Measurements from ENCODE around the gene ATP6V1G2.

ATP6V1G2 gene

DNA sequence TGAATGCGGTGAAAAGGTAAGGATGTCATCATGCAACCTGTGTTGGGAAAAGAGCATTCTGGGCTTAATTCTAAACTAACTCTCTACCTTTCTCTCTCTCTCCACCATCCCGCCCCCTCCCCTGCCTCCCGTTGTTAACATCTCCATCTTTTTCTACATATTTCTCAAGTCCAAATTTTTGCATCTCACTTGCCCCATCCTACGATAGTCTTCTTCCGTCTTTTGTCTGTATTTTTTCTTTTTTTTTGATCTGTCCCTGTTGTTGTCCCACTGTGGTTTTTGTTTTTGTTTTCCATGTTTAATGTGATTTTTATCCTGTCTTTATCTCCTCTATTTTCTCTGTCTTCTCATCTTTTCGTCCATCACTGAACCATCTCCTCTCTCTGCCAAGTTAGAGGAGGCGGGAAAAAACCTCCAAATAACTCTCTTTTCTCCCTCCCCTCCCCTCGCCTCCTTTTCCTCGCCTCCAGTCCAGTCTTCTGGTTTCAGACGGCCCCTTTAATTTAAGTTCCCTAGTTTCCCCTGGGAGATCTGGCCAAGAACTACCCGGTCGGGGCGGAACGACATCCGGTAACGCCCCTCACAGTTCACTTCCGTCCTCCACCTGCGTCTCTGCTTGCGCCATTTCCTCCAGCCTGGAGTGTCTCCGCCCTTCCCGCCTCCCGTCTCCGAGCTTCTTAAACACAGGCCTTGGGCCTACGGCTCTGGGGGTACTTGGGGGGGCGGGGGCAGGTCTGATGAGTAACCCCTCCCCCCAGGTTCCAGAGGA lies 734 bp upstream of the ATP6V1G2 start, which contains the start of gene NFKBIL1:
Gene NFKBIL1 (plus strand): TSS at position 651 of the 769 bp plus-strand sequence. CDS start 87 bp downstream, at position 738.
- peak; percentile 94 to 96 for DNase-seq

DNA sequence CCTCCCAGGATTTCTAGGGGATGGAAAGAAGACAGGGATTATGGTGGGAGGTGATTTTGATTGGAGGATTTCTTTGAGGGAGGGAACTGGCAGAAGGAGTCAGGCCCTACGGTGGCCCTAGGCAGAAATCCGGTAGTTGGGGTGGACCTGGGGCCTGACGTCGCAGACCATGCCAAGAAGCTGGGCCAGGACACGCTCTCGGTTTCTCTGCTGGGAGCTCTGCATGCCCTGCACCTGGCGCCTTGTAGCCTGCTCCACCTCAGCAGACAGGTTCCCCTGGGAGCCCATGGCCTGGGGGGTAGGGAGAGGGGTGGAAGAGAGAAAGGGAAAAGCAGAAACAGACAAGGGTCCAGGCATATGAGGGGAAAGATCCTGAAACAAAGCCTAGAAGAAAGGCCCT lies 1.1 kb downstream of the ATP6V1G2 start:
- no peak for DNase-seq

DNA sequence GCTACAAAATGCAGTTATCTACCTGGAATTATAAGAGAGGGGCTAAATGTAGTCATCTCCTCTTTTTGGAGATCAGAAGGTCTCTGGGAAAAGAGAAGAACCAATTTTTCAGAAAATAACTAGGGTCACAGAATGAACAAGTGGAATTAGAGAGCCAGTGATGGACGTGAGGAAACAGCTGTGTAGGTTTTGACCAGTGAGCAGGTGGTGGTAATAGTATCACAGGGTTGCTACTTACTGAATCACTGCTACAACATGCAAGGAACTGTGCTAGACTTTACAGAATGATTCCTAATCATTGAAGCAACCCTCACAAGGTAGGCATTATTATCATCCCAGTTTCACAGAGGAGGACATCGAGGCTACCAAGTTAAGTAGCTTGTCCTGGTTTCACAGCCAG lies 1.7 kb downstream of the ATP6V1G2 start:
- DNase-seq, result no peak

DNA sequence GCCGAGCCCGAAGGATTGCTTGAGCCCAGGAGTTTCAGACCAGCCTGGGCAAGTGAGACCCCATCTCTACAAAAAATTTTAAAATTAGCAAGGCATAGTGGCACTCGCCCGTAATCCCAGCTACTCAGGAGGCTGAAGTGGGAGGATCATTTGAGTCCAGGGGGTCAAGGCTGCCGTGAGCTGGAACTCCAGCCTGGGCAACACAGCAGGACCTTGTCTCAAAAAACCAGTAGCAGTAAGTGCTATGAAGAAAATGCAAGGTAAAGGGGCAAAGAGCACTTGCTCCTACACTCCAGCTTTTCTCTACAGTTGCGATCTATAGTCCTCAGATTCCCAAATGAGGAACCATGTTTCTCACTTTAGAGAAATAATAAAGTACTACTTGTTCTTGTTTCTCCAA lies 2.8 kb downstream of the ATP6V1G2 start:
- no peak for DNase-seq

DNA sequence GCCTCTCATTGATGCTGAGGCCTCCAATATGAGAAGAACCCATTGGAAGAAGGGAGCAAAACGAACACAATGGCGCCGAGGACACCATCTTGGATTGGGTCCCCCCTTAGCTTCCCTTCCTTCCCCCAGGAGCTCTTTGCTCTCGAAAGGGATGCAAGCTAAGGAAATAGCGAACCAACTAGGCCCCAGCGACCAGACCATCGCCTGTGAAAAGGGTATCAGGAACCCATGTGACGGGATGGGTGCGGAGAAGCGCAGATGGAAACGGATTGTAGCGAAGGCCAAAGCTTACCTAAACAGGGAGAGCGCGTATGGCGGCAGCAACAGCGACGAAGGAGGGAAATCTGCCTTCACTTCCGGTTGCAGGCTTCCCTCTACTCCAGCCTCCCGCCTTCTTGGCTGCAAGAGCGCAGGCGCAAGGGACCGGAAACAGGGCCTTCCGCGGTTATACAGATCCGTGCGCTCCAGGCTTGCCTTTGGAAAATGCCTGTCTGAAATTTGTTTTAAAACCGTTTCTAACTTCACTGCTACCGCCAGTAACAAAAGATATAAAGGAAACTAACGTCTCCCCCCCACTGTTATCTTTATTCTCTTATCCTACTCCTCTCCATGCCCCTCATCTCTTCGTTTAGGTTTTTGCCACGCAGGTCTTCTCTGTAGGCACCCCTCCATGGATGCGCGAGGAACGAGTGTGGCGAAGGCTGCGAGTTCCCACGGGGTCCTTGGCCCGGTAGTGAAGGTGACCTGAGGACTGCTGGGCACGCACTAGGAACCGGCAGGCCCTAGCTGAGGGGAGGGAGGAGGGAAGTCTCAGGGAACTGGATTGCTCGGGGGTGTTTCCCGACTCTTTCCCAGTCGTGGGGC lies 4.5 kb downstream of the ATP6V1G2 start, which contains the start of gene DDX39B:
Gene DDX39B (minus strand): TSS at position 346 of the 864 bp plus-strand sequence. CDS start 1,471 bp downstream, outside the sequence.
- peak; percentile 96 to 98 for DNase-seq

DNA sequence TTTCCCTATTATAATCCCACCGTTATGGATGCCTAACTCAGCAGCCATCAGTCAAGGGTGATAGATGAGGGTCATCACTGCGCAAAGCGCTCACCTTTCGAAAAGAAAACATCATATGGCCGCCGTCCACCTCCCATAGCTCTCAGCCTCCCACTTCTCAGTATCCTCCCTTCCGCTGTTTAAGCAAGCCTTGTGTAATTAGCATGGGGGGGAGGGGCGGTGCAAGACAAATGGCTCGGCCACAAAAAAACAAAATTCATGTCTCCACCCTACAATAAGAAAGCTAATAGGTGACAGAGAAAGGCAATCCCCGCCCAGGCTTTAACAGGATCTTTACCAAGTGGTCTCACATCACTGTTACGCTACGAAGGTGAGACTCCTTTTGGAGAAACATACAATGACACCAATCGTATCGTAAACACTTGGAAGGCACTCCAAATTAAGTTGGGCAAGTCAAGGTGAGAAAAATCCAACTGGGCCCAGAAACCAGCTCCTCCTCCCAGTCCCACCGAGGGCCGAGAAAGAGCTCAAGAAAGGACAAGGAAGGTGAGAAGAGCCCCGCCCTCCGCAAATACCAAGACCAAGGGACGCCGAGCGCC lies 5.2 kb downstream of the ATP6V1G2 start:
- peak; percentile 49 to 58 for DNase-seq

DNA sequence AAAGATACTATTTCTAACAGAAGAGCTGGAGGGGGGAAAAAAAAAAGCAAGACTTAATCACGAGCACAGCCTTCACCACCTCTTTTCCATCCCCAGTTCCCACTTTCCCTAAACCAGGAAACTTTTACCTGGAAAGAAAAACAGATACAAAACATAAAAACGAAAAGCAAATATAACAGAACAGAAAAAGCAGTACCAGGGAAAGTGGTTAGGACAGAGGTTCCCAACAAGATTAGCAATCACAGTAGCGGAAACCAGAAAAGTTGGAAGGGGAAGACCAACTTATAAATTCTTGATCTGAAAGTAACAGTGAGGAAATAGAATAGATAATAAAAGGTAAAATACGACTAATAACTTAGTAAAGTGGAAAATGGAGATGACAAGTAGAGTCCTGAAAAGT lies 5.8 kb downstream of the ATP6V1G2 start:
- DNase-seq, result no peak

DNA sequence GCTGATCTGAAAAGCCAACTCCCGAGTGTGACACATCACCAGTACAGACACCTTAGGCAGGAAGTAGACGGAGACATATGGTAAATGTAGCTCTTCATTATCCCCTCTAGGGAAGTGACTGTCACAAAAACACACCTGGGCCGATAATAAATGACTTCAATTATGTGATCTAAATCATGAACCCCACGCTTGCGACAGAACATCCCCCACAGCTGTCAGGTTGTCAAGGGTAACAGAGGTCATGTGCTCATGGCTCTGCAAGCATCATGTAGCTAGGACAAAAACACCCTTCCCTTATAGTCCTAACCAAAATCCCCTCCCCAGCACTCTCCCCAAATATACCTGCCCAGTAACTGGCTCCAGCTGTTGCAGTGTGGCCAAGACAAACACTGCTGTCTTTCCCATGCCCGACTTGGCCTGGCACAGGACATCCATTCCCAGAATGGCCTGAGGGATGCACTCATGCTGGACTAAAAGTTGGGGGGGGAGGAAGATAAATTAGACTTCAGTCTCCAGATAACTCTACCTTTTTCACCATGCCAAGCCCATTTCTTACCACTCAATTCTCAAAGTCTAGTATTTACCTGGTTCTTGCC lies 7.5 kb downstream of the ATP6V1G2 start:
- no peak for DNase-seq

DNA sequence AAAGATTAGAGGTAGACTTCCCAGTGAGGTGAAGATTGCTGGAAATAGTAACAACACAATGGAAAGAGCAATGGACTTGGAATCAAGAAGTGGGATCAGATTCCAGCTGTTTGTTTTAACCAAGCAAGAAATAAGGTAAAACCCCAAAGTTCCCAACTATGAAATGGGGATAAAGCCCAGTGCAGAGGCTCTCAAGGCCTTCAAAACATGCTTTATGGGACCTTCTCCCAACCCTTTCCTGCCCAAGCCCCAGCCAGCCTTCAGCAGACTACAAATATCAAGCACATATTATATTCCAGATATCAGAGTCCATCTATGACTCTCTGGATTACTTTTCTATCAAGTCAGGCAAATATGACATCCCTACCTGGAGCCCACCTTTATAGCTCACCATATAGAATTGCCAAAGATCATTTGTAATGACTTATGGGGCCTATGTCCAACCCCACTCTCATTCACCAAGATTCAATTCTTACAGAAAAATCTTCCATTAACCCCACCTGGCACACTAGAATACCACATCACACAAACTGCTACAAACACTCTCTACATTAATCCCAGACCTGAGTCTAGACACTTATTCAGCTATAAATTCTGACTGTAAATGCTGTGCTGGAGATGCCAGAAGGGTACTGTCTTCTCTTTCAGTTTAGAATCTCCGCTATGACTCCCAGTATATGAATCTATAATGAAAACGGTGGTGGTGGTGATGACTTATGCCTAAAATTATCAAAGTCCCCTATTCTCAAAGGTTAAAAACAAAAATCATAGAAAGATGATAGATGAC lies 10.7 kb downstream of the ATP6V1G2 start:
- DNase-seq, result no peak

DNA sequence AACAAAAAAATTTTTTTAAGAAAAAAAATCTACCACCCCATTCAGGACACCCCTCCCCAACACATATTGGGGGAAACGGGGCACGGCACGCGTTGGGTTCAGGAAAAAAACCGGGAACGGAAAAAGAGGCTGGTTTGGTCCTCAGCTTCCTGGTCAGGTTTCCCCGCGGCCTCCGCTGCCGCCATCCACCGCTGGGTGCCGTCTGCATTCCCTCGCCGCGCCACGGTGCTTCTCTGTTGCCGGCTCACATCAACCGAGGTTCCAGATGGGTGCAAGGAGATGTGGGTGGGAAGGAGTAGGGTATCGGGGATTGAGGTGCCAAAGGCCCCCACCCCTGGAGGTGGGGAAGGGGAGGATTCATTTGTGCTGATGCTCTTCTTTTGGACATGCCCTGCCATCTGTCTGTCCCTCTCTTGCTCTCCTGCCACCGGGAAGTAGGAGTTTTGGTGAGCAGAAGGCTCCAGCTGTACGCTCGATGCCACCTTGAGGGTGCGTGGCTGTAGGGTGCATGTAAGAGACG lies 11.8 kb downstream of the ATP6V1G2 start:
- no peak for DNase-seq

DNA sequence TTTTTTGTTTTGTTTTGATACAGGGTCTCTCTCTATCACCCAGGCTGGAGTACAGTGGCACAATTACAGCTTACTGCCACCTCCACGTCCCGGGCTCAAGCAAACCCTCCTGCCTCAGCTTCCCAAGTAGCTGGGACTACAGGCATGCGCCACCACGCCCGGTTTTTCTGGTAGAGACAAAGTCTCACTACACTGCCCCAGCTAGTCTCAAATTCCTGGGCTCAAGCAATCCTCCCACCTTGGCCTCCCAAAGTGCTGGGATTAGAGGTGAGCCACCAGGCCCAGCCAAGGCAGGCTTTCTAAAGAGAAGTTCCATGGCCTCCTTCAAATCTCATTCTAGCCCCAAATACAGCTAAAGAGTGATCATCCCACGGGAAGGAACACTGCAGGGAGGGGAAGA lies 12.4 kb downstream of the ATP6V1G2 start:
- no peak for DNase-seq

DNA sequence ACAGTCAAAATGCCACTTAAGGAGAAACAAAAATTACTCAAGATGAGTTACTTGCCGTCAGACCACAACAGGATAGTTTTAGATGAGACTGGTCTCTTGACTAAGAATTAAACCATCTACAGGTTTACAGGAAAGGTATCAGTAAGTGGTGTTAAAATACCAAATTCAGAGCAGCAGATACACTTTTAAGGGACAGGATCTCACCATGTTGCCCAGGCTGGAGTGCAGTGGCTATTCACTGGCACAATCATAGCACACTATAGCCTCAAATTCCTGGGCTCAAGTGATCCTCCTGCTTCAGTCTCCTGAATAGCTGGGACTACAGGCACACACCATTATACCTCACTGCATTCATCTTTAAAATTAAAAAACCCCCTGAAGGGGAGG lies 13.0 kb downstream of the ATP6V1G2 start:
- DNase-seq, result no peak

DNA sequence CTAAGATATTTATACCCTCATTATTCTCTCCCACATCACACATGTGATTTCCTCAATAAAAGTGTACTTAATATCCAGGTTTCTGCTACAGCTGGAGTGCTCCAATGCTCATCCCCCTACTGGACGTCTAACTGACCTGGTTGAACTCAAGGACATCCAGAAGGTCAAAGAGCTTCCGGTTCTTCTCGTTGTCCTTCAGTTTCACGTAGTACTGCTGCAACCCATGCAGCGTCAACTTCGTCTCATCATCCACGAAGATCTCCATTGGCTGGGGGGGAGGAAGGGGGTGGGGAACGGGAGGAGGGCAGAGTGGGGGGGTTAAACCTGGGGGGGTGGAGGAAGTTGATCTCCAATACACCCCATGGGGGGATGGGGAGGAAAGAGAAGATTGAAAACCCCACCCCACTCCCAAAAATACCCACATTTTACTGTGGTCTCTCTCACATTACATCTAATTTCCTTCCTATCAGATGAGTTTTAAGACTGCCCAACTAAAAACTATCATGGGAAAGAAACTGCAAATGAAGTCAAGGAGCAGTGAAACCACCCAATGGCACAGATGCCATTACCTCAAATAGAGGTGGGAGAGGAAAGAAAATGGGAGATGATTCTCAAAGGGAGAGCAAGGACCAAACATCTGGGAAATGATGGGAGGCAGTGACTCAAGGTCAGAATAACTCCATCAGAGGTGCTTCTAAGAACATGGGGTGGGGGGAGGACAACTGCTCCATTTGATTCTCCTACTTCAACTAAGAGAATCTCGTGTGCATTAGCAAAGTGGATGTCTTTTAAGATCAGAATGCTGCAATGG lies 13.6 kb downstream of the ATP6V1G2 start:
- DNase-seq, result no peak

DNA sequence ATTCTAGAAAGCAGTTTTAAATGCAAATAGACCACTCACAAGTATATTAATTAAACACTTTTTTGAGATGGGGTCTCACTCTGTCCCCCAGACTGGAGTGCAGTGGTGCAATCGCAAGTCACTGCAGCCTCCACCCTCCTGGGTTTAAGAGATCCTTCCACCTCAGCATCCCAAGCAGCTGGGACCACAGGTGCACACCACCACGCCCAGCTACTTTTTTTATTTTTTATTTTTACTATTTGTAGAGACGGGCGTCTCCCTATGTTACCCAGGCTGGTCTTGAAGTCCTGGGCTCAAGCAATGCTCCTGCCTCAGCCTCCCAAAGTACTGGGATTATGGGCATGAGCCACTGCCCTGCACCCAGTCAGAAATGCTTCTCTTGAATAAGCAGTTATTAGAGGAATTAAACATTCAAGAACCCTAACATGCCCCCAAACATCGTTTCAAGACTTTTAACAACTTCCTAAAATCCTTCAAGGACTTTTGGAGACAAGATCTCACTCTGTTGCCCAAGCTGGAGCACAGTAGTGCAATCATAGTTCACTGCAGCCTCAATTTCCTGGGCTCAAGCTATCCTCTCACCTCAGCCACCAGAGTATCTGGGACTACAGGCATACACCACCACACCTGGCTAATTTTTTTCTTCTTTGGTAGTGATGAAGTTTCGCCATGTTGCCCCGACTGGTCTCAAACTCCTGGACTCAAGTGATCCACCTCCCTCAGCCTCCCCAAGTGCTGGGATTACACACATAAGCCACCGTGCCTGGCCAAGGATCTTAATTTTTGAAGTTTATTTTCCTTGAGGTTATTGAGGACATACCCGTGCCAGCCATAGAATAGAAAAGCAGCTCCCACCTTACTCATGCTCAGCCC lies 14.4 kb downstream of the ATP6V1G2 start:
- no peak for DNase-seq

DNA sequence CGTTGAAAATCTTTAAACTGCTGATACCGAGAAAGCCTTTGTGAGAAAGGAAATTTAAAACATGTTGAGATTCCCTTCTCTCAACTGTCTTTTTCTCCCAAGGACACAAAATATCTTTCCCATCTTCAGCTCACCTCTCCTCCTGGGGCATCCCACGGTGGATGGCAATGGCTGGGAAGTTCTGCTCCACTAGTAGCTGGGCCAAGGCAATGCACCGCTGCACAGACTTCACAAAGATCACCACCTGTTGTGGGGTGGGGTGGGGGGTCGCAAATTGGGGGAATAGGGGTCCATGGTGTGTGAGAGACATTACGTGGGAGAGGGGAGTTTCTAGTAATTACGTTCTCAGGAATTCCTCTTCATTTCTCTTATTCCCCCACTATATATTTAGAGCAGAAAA lies 15.2 kb downstream of the ATP6V1G2 start:
- DNase-seq, result no peak

DNA sequence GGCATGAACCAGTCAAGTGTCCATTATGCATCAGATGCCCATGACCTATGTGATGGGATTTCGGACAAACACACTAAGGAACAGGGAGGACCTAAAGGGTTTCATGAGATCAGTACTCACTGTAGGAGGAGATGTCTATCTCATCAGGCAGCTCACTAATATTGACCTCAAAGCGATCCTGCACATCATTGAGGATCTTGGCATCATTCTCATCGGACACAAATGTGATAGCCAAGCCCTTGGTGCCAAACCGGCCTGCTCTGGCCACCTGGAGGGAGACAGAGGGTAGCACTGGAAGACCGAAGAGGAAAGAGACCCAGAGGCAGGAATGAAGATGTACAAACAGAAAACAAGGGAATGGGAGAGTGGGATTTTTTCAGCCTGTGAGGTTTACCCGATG lies 15.7 kb downstream of the ATP6V1G2 start:
- DNase-seq, result no peak

DNA sequence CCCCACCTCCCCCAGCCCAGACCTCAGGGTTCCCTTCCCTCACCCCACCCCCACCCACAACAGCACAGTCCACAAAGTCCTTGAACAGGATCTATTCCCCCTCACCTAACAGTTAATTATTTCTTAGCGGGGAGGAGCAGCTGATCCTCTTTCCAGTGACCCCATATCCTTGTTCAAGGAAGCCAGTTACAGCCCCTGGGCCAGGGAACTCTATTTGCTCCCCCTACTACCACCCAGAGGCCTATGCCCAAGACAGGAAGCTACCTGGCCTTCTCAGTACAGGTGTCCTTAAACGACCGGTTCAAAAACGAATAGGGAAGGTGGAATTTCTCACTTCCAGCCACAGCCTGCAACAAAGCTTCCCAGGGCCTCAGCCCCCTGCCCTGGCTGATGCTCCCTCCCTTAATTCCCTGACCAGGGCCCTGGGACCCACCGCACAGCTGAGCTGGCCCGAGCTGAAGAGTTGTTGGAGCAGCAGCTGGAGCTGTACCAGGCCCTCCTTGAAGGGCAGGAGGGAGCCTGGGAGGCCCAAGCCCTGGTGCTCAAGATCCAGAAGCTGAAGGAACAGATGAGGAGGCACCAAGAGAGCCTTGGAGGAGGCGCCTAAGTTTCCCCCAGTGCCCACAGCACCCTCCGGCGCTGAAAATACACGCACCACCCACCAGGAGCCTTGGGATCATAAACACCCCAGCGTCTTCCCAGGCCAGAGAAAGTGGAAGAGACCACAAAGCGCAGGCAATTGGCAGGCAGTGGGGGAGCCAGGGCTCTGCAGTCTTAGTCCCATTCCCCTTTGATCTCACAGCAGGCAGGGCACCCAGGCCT lies 16.9 kb downstream of the ATP6V1G2 start:
- DNase-seq, result no peak

DNA sequence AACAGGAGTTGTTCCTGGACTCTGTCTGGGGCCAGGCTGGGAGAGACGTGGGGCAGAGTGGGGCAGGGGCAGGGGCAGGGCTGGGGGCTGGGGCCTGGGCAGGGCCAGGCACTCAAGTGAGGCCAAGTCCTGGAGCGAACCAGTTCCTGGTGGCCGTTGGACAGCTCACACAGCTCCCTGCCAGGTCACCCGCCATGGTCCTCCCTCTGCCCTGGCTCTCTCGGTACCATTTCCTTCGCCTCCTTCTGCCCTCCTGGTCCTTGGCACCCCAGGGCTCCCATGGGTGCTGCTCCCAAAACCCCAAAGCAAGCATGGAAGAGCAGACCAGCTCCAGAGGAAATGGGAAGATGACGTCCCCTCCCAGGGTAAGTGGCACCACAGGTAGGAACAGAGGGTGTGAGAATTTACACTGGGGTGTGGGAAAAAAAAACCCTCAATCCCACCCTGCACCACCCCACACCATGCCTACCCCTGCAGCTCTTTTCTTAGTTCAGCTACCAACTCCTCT lies 17.5 kb downstream of the ATP6V1G2 start, which contains the start of gene MCCD1:
Gene MCCD1 (plus strand): TSS at position 142 of the 508 bp plus-strand sequence. CDS start 53 bp downstream, at position 195.
- no peak for DNase-seq

DNA sequence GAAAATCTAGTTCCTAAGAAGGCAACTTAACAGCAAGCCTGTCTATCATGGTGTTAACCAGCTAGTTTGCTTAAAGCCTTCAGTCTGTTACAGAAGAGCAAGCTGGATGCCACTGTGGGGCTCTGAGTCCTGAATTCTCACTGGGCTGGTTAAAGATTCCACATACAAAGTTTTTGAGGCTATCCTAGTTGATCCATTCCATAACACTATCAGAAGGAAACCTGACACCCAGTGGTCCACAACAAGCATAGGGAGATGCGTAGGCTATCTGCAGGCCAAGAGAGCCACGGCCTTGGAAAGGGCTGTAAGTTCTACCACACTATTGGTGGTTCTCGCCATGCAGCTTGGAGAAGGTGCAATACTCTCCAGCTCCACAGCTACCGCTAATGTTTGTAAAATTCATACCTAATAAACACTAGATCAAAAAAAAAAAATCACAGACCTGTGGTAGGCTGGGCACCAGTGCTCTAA lies 18.1 kb downstream of the ATP6V1G2 start:
- DNase-seq, result no peak
